CD4-positive, alpha-beta T cell treated with Interleukin-10 for 1 hour (primary cell): Measurements from ENCODE around the gene RARG.
"Not testable (repeated sequence)": the region's sequence is repeated elsewhere in the genome, so short reads cannot be mapped to it uniquely, and the experiment has no call there.

Source experiments
- DNase-seq: peaks from one replicate; pipeline ENCODE4 v3.0.0-alpha.2; 2020

RARG gene

DNA sequence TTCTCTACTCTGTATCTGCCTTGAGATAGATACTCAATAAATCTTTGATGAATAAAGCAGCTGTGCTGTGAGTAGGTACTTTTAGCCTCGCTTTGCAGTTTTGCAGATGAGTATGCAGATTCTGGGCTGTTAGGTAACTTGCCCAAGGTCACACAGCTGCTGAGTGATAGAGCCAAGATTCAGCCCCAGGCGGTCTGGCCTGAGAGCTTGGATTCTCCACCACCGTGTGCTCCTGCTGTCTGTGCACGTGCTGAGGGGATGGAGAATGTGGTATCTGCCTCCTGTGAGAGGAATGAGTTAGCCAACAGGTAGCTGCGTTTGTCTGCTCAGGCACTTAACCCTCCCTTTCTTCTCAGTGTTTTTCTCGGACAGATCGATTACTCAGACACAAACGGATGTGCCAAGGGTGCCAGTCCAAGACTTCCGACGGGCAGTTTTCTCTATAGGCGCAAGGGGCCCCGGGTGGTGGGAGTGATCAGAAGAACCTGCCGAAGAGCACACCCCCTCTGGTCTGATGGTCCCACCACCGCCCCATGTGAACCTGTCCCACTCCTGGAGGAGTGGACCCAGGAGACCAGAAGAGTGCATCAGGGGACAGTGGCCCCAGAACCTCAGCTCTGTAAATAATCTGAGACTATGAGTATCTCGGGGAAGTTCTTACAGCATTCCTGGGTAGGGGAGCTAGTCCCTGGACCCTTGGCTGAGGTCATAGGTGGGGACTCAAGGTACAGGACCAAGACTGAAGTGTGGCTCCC lies 44.7 kb downstream of the RARG start:
- DNase-seq: no peak

DNA sequence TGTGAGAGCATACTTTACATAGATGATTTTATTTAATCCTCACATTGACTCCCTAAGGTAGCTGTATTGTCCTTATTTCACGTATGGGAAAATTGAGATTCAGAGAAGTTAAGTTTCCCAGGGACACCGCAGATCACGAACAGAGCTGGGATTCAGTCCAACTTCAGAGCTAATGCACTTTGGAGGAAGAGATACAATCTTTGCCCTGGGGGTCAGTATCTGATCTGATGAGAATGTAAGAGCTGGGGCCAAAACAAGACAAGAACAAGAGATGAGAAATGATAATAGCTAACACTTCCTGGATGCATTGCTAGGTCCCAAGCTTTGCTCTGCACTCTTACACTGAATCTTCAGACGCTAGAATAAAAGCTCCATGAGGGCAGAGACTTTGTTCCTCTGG lies 45.3 kb downstream of the RARG start:
- no peak for DNase-seq

DNA sequence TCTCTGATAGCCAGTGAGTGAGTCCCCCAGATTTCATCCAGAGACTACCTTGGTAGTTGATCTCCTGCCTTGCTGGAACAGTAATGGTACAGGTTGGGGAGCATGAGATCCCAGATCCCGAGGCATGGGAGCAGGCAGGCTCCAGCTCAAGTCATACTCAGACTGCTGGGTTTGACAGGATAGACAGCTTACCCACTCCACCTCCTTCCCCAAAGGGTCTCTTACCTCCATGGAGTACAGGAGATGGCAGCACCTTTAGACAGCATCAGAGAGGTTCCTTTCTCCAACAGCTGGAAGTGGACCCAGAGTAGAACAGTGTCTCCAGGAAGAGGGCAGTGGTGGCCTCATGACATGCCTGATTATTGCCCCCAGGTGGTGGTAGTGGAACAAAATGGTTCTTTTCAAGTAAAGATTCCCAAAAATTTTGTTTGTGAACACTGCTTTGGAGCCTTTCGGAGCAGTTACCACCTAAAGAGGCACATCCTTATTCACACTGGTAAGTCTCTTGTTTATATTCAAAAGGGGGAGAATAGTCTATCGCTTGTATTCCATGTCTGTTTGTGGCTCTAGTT lies 46.3 kb downstream of the RARG start:
- no peak for DNase-seq

DNA sequence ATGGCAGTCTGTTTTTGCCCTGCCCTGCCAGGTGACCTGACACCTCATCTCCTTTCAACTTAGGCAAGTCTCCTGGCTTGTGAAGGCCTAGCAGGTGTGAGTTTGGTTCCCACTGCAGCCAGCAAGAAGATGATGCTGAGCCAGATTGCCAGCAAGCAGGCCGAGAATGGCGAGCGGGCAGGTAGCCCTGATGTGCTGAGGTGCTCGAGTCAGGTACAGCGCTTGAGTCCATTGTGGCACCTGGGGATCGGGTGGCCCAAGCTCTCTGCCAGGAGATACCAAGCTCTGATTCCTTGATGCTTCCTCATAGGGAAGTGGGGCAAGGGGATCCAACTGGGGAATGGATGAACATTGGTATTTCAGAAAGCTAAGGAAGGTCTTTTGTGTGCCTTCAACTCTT lies 47.2 kb downstream of the RARG start:
- no peak for DNase-seq

DNA sequence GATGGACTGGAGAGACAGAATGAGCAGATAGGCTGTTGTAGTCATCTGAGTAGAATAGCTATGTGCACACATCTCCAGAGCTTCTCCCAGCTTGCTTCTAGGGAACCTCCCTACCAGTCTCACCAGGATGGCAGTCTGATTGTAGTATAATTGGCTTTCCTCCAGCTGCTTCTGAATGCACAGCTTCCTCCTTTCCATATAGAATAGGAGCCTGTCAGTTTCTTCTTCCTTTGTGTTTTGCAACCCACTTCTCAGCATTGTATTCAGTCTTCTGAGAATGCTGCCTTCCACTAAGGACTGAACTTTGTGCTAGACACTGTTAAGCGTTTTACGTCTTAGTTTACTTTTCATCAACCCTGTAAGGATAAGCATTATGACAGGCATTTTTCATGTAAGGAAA lies 49.1 kb downstream of the RARG start:
- DNase-seq: no peak

DNA sequence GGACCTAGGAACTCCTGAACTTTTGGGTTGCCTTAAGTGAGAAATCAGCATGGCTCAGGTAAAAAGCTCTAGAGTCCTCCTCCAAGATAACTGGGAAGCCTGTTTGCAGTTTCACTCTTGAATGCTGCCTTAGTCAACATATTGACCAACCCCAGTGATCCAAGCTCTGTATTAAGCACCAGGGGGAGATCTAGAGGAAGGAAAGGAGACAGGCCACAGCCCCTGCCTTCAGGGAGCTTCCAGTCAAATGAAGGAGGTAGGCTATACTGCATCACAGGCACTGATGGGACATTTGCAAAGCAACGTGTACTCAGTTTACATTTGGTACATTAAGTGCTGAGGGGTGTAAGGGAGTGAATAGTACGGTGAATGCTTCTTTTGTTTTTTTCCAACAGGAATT lies 50.1 kb downstream of the RARG start:
- no peak for DNase-seq

DNA sequence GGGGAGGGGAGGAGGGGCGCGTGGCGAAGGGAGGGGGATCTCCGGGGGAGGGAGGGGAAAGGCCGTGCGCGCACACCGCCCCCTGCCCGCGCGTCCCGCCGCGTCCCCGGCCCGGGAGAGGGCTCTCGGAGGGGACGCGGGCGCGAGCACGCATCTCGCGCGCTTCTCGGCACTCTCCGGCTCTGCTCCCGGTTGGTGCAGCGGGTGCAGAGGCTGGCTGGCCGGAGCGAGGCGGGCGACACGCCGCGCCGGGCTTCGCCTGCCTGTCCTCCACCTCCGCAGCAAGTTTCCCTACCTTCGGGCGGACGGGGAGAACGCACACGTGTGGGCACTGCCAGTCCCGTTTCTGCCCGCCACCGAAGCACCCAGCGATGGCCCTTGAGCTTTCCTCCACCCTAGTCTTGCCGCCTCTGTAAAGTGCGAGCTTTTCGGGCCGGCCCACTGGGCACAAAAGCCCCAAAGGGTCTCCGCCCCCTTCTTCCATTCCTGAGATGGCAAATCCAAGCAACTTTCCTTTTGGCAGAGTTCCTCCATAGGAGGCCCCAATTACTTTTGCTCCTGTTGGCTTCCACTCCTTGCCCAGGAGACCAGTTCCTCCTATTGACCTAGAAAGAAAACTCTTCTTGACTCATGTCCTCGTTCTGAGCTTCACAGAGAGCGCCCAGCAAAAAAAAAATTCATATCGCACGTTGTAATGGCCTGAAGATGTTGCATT lies 50.9 kb downstream of the RARG start:
- no peak for DNase-seq

DNA sequence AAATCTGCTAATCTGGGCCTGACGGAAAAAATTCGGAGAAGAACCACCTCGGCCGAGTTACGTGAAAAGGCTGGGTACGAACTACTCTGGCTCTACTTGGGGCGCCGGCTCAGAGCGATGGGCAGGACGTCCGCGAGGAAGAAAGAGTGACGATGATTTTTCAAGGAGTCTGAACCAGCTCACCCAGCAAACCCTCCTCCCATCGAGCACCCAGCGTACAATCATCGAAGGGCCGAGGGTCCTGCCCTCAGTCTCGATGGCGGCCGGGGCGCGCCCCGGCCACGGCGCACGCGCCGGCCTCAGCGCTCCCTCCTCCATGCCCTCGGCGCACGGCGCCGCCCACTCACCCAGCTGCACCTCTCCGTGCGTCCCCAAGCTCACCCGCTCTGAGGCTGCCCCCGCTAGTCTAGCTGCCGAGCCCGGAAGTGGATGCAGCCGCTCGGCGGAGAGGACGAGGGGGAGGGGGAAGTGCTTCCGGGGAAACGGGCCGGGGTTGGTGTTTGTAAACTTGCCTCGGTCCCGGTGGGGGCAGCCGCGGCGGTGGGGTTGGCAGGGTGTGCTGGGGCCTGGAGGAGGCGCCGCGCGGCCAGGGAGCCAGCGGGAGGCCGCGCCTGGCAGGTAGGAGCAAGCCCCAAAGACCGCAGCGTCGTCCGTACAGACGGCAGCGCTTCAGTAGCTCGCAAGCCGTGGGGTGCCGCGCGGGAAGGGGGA lies 51.6 kb downstream of the RARG start, which contains the start of the genes CSAD and ZNF740:
Gene CSAD, minus strand, starts transcription at position 706 of the 711 bp plus-strand sequence. CDS start 7,455 bp downstream, outside the sequence.
Gene ZNF740, plus strand, starts transcription at position 503 of the 711 bp plus-strand sequence. CDS start 1,262 bp downstream, outside the sequence.
- peak; percentile 98 for DNase-seq

DNA sequence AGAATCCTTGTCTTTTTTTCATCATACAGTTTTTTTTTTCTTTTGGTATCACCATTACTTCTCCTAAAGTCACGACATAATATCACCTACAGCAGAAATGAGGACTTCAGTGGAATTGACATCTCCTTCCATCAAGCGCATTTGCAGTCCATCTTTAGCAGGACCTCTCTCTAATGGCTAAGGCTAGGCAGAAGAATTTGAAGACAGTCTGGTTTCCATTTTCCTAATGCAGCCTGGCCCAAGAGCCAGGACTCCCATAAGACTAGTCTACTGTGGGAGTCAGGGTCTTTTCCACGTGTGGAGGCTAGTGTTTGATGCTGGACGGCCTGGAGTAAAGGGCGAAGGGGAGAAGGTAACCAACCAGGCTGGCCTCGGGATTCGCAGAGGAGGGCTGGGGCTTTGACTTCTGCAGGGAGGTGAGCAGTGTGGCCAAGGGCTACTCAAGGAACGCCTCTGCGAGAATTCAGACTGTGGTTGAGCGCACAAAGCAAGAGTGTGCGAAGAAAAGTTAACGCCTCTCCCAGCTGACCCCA lies 52.3 kb downstream of the RARG start:
- no peak for DNase-seq

DNA sequence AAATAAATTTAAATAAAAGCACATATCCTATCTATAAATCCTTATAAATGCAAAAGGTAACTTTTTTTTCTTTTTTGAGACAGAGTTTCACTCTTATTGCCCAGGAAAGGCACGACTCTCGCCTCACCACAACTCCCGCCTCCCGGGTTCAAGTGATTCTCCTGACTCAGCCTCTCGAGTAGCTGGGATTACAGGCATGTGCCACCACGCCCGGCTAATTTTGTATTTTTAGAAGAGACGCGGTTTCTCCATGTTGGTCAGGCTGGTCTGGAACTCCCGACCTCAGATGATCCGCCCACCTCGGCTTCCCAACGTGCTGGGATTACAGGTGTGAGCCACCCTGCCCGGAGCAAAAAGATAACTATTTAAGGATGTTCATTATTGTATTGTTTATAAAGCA lies 53.2 kb downstream of the RARG start:
- DNase-seq: not testable (repeated sequence)

DNA sequence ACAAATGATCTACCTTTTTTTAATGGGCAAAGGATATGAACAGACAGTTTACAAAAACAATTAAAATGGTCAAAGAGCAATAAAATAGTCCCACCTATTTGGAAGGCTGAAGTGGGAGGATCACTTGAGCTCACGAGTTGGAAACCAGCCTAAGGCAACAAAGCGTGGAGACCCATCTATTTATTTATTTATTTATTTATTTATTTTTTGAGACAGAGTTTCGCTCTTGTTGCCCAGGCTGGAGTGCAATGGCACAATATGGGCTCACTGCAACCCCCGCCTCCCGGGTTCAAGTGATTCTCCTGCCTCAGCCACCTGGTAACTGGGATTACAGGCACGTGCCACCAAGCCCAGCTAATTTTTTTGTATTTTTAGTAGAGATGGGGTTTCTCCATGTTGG lies 54.6 kb downstream of the RARG start:
- DNase-seq: not testable (repeated sequence)

DNA sequence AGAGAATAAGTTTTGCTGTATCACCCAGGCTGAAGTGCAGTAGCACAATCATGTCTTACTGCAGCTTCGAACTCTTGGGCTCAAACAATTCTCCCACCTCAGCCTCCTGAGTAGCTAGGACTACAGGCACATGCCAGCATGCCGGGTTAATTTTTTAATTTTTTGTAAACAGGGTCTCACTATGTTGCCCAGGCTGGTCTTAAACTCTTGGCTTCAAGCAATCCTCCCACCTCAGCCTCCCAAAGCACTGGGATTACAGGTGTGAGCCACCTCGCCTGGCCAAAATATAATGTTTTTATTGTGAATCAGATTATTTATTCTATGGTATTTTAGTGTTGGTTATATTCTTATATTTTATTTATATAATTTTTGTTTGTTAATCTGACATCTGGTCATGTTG lies 55.3 kb downstream of the RARG start:
- DNase-seq: no peak

DNA sequence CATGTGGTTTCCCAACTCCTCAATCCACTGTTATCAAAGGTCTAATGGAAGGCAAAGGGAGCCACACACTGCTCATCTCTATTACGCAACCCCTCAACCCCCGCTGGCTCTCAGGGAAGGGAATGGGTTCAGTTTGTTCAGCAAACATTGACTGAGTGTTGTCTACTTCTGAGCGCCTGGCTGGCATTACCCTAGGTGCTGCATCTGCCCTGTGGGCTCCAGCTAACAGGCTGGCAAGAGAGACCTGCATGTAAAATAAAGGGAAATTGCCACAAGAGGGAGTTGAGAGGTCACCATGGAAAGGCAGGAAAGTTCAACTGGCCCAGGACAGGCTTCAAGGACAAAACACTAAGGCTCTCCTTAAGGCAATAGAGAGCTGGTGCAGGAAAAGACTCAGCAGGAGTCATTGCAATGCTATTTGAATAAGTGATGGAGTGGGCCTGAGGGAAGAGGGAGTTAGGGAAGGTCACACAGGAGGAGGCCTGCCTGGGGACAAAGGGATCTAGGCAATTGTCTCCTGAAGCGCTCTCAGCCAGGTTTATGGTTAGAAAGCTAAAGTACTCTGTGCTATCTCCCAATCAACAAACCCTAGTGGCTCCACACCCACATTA lies 57.0 kb downstream of the RARG start:
- peak; percentile 23 for DNase-seq

DNA sequence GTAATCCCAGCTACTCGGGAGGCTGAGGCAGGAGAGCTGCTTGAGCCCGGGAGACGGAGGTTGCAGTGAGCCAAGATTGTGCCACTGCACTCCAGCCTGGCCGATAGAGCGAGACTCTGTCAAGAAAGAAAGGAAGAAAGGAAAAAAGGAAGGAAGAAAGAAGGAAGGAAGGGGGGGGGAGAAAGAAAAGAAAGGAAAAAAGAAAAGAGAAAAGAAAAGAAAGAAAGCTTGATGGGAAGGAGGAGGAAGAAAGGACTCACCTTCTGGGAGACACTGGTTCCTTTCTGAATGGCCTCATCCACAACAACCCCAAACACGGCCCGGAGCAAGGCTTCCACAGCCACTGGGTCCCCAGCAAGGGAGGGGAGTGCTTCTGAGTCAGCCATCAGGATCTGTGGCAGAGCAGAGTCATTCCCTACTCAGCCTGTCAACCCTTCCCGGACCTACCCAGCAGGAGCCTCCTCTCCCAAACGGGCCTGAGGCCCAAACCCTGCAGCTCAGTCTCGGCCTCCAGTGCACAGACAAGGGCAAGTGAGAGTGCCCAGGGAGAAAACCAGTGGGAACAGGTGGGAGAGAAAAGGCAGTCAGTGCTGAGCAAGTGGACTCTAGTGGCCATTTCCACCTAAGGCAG lies 58.8 kb downstream of the RARG start:
- no peak for DNase-seq

DNA sequence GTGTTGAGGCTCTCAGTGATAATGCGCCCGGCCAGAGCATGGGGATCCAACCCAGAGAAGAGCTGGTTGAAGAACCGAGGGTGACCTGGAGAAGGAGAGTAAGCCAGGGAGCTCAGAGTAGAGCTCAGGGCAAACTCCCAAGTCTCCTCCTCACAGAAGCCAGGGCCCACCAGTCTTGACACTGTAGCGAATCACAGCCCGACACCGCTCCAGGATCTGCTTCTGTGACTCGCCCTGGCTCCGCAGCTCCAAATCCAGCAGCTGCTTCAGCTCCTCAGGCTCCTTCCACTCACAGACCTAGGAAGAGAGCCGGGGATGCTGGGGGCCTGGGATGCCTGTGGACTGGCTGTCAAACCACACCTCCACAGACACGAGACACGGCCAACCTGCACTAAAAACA lies 59.7 kb downstream of the RARG start:
- no peak for DNase-seq

DNA sequence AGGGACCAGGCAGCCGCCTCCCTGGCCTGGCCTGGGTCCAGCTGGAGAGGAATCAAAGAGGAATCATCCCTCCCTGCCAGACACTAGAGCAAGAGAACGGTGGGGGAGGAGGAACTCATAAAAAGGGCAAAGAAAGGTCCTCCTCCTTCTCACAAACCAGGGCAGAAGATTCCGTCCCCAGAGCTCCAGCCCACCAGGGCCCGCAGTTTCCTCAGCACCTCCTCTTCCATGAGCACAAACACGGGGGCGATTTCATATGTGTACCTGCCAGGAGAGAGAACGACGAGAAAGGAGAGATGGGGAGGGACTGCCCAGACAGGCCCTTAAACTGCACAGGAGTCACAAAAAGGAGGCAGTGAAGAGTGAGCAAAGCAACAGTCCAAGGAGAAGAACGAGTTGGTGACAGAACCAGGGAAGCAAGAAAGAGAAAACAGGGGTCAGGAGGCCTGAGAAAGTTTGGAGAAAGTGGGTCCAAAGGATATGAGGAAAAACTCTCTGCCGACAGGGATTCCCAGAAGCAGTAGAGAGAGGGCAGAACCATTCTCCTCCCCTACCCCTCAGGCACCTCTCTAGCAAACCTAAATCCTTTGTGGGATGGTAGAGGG lies 60.2 kb downstream of the RARG start:
- DNase-seq: no peak

DNA sequence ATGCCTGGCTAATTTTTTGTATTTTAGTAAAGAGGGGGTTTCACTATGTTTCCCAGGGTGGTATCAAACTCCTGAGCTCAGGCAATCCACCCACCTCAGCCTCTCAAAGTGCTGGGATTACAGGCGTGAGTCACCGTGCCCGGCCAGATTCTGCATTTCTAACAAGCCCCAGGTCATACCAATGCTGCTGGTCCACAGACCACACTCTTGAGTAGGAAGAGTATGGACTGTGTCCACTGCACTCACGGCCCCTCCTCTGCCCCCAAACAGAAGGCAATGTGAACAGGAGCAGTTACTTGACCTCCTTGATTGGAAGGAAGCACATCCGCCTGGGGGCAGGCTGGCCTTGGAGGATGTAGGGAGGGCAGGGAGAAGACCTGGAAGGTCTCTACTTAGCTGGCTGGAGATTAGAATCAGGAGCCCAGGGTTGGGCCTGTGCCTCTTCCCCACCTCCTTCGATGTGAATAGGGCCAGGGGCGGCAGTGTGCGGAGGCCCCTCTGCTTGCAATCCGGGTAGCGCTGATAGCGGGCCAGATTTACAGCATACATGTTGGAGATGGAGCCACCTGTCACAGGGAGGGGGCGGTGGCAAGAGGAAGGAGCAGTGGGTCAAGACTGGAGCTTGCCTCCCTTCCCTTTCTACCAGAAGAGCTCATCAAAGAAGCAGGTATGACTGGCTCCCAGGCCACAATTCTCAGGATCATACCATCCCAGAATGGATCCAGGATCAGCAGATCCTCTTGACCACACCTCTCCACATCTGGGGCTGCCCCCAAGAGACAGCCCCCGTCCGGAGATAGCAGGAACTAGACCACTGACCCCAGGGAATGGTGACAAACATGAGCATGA lies 60.9 kb downstream of the RARG start:
- no peak for DNase-seq

DNA sequence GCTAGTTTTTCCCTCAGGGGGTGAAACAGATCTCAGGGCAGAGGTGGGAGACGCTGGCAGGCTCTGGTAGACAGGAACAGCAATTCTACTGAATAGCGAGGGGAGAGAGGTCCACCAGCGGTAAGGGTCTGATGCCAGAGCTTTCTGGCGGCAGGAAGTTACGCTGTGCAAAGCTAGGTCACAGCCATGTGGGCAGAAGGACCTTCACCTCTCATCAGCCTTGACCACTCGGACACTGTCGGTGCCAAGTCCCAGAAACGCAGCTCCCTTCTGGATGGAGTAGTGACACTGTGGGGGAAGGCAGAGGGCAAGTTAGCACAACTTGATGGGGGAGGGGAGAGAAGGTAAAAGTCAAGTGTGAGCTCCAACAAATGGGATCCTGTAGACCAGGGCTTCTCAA lies 61.8 kb downstream of the RARG start:
- no peak for DNase-seq

DNA sequence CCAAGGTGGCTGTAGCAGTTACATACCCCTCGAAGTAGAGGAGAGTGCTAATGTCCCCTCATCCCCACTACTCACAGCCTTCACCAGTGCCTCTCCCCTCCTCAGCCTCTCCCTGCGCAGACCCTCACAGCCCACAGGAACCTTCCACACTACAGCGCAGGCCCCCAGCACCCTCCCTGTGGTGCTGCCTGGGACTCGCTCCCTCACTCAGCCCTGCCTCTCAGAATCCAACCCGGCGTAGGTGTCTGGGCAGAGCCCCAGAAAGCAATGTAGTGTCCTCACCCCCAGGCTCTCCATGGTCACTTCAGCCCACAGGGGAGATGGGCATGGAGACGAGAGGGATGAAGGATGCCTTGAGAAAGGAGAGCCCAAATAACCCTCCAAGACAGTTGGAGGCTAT lies 62.4 kb downstream of the RARG start:
- DNase-seq: no peak

DNA sequence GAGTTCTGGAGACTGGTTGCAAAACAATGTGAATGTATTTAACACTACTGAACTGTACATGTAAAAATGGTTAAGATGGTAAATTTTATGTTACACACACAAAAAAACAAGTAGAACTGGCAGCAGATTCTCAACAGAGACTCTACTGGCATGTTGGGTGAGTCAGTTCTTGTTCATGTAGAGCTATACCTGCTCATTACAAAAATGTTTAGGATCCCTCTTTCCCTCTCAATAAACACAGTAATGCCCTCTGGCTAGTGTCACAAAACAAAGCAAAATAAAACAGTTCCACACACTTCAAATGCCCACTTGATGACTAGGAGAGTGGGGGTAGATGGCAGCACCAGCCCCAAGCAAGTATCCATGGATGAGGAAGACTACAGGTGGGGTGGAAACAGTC lies 65.2 kb downstream of the RARG start:
- no peak for DNase-seq

DNA sequence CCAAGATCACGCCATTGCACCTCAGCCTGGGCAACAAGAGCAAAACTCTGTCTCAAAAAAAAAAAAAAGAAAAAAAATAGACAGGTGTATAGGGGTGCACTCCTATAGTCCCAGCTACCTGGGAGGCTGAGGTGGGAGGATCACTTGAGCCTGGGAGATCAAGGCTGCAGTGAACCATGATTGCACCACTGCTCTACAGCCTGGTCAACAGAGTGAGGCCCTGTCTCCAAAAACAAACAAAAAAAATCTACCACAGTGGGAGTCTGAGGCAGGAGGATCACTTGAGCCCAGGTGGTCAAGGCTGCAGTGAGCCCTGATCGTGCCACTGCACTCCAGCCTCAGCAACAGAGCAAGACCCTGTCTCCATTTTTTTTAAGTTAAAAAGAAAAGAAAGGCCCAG lies 69.0 kb downstream of the RARG start:
- not testable (repeated sequence) for DNase-seq
